Progenitor cell of endocrine pancreas (in vitro differentiated cells): ENCODE data around the gene LNX1. TPM values are rescaled to one million over a fixed set of nuclear protein-coding genes. Genes with fewer than 3 reads are reported as not detected.

ENCODE experiments used
- DNase-seq: peaks from one replicate; pipeline ENCODE4 v3.0.0; 2021; ENCODE audit warnings: low spot score; ENCODE audit not compliant: unreplicated experiment
- H3K27ac Mint-ChIP-seq: 2 replicates; pipeline ENCODE4 v1.8.0; 2021; ENCODE audit warnings: mild to moderate bottlenecking, moderate library complexity, mixed read lengths
- H3K27me3 Mint-ChIP-seq: 2 replicates; pipeline ENCODE4 v1.8.0; 2021; ENCODE audit warnings: mixed read lengths
- H3K36me3 Mint-ChIP-seq: 2 replicates; pipeline ENCODE4 v1.8.0; 2022; ENCODE audit warnings: mixed read lengths; ENCODE audit not compliant: insufficient read depth
- H3K4me1 Mint-ChIP-seq: 2 replicates; pipeline ENCODE4 v1.8.0; 2021; ENCODE audit warnings: low read depth, mixed read lengths
- H3K4me3 Mint-ChIP-seq: 2 replicates; pipeline ENCODE4 v1.8.0; 2021; ENCODE audit warnings: low read depth, mild to moderate bottlenecking, moderate library complexity, mixed read lengths
- H3K9me3 Mint-ChIP-seq: 2 replicates; pipeline ENCODE4 v1.8.0; 2021; ENCODE audit warnings: low read depth, mixed read lengths
- total RNA-seq: library from RNA; stranded (reverse); gene quantifications from 2 replicates; pipeline ENCODE4 v1.2.1, GENCODE V29; 2021
- TF ChIP-seq, protein P1 (sequence below): fragments of 200-600 bp; sonication (generic); IDR thresholded peaks from one replicate; pipeline ENCODE4 v1.5.0; 2021; ENCODE audit warnings: antibody characterized with exemption, mild to moderate bottlenecking; ENCODE audit not compliant: unreplicated experiment

The LNX1 gene
- total RNA-seq, 1 donor from 2014 or later, result 21.7 TPM

DNA sequence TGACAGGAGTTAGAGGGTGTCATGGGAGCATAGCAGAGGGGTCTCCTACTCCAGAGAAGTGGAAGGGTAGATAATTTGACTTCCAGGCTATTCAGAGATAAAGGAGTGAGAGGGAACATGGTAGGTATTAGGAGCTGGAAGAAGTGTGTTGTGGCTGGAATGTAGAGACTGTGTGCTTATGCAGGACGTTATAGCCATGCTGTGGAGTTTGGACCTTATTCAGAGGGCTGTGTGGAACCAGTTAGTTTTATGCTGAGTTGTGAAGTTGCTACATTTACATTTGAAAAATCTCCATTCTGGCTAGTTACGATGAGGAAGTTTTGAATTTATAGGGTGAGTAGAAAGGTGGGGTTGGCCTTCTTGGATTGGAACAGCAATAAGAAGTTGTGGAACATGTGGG lies 146.3 kb downstream of the LNX1 start:
- Mint-ChIP-seq H3K36me3 (peaks cover 17% of the 10 kb centered on the region), H3K27me3 (no peaks in the 10 kb centered on the region), H3K4me1 (peaks cover 2% of the 10 kb centered on the region), H3K27ac (no peak overlapping the region), H3K4me3 (no peak overlapping the region), H3K9me3 (no peaks in the 10 kb centered on the region)
- TF ChIP-seq, protein P1, sequence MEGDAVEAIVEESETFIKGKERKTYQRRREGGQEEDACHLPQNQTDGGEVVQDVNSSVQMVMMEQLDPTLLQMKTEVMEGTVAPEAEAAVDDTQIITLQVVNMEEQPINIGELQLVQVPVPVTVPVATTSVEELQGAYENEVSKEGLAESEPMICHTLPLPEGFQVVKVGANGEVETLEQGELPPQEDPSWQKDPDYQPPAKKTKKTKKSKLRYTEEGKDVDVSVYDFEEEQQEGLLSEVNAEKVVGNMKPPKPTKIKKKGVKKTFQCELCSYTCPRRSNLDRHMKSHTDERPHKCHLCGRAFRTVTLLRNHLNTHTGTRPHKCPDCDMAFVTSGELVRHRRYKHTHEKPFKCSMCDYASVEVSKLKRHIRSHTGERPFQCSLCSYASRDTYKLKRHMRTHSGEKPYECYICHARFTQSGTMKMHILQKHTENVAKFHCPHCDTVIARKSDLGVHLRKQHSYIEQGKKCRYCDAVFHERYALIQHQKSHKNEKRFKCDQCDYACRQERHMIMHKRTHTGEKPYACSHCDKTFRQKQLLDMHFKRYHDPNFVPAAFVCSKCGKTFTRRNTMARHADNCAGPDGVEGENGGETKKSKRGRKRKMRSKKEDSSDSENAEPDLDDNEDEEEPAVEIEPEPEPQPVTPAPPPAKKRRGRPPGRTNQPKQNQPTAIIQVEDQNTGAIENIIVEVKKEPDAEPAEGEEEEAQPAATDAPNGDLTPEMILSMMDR, result no peak
- DNase-seq, result no peak

DNA sequence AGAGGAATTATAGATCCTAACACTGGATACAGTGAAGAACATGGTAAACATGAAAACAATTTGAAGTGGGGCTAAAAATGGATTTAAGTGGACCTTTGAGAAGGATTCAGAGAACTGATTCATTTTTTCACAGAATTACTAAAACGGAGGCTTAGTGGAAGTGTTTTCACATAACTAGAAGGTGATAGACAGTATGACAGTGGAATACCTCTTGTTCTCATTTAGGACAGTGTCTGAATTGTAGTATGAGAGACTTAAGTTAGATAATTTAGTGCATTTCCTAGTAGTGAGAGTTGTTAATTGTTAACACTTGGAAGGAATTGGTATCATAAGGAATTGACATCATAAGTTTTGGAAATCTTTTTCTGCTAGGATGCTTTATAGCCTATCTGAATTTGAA lies 149.7 kb downstream of the LNX1 start:
- Mint-ChIP-seq H3K4me3 (no peak overlapping the region), H3K9me3 (no peaks in the 10 kb centered on the region), H3K27me3 (no peaks in the 10 kb centered on the region), H3K27ac (peak overlapping the region; percentile 19), H3K36me3 (peaks cover 19% of the 10 kb centered on the region), H3K4me1 (peaks cover 2% of the 10 kb centered on the region)
- TF ChIP-seq, protein P1, result no peak
- no peak for DNase-seq

DNA sequence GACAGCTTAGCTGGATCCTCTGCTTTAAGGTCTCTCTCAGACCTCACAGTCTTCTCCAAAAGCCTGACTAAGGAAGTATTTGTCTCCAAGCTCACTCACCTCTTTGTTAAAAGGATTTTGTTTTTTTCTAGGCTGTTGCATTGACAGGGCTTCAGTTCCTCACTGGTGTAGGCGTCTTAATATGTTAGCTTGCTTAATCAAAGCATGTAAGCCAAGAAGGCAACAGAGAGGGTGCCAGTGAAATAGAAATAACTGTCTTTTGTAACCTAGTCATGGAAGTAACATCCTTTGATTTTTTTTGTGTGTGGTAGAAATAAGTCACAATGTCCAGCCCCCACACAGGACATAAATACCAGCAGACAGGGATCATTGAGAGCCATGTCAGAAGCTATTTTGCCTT lies 155.0 kb downstream of the LNX1 start:
- no peak overlapping the region for H3K4me3 Mint-ChIP-seq
- no peak for DNase-seq
- no peaks in the 10 kb centered on the region for H3K27me3 Mint-ChIP-seq
- H3K9me3 Mint-ChIP-seq, result no peaks in the 10 kb centered on the region
- H3K27ac Mint-ChIP-seq, result no peak overlapping the region
- TF ChIP-seq, protein P1, result no peak
- peaks cover 13% of the 10 kb centered on the region for H3K36me3 Mint-ChIP-seq
- peaks cover 2% of the 10 kb centered on the region for H3K4me1 Mint-ChIP-seq

DNA sequence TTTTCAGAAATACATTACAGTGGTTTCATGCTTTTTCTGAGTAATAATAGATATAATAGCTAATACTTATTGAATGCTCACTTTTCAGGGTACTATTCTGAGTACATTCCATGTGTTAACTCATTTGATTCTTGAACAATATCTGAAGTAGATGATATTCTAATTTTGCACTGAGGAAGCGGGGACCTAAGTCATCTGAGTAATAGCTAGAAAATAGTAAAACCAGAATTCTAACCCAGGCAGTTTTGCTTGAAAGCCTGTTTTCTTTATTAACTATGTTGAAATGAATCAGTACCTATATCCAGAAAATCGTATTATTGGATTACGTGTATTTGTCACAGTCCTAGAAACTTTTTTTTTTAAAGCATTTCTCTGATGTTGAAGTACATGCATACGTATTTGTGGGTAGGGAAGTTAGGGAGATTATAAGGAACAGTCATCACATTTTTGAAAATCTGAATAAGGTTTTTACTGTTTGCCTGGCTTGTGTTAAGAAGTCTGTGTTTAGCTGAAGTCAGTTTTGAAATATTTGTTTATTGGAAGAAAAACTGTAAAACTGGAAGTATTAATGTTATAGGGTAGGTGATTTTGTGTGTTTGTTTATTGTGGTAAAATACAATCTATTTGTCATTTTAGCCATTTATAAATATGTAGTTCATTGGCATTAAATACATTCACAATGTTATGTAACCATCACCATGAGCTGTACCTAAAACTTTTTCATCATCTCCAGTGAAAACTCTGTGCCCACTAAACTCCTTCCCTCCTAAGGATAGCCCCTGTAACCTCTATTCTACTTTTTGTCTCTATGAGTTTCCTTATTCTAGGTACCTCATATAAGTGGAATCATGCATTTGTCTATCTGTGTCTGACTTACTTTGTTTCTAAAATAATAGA lies 158.5 kb downstream of the LNX1 start:
- peaks cover 24% of the 10 kb centered on the region for H3K36me3 Mint-ChIP-seq
- no peaks in the 10 kb centered on the region for H3K27me3 Mint-ChIP-seq
- TF ChIP-seq, protein P1, result no peak
- H3K9me3 Mint-ChIP-seq, result no peaks in the 10 kb centered on the region
- no peak overlapping the region for H3K4me3 Mint-ChIP-seq
- no peak overlapping the region for H3K27ac Mint-ChIP-seq
- H3K4me1 Mint-ChIP-seq, result no peaks in the 10 kb centered on the region
- no peak for DNase-seq

DNA sequence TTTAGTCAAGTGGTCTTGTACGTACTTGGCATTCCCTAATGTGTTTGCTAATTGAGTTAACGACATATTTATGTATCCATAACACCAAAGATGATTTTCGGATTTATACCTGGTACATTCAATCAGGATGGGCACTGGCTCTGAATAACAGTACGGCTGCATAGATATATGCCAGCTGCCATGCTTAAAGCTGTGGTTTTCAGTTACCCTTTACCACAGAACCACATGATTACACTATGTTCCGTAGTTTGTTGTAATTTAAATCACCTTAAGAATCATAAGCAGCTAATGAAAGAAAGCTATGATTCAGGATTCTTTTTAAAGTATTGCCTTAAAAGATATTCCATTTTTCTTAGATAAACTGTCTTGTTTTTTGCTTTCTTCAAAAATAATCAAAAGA lies 160.2 kb downstream of the LNX1 start:
- H3K4me3 Mint-ChIP-seq, result no peak overlapping the region
- no peak for DNase-seq
- TF ChIP-seq, protein P1, result no peak
- H3K27ac Mint-ChIP-seq, result peak overlapping the region; percentile 63
- no peaks in the 10 kb centered on the region for H3K9me3 Mint-ChIP-seq
- no peaks in the 10 kb centered on the region for H3K27me3 Mint-ChIP-seq
- H3K36me3 Mint-ChIP-seq, result peaks cover 19% of the 10 kb centered on the region
- H3K4me1 Mint-ChIP-seq, result no peaks in the 10 kb centered on the region
